Progenitor cell of endocrine pancreas (in vitro differentiated cells): Measurements from ENCODE around the gene SERPINB5. TPM values are rescaled to one million over a fixed set of nuclear protein-coding genes. Genes with fewer than 3 reads are reported as not detected.
A peak's percentile ranks its signal among the peaks of the same experiment; 100 is the strongest.

Experiments used
- DNase-seq: peaks from one replicate; pipeline ENCODE4 v3.0.0; 2021; ENCODE audit warnings: low spot score; ENCODE audit not compliant: unreplicated experiment
- H3K27ac Mint-ChIP-seq: 2 replicates; pipeline ENCODE4 v1.8.0; 2021; ENCODE audit warnings: mild to moderate bottlenecking, moderate library complexity, mixed read lengths
- H3K27me3 Mint-ChIP-seq: 2 replicates; pipeline ENCODE4 v1.8.0; 2021; ENCODE audit warnings: mixed read lengths
- H3K36me3 Mint-ChIP-seq: 2 replicates; pipeline ENCODE4 v1.8.0; 2022; ENCODE audit warnings: mixed read lengths; ENCODE audit not compliant: insufficient read depth
- H3K4me1 Mint-ChIP-seq: 2 replicates; pipeline ENCODE4 v1.8.0; 2021; ENCODE audit warnings: low read depth, mixed read lengths
- H3K4me3 Mint-ChIP-seq: 2 replicates; pipeline ENCODE4 v1.8.0; 2021; ENCODE audit warnings: low read depth, mild to moderate bottlenecking, moderate library complexity, mixed read lengths
- H3K9me3 Mint-ChIP-seq: 2 replicates; pipeline ENCODE4 v1.8.0; 2021; ENCODE audit warnings: low read depth, mixed read lengths
- CTCF ChIP-seq: fragments of 200-600 bp; sonication (generic); IDR thresholded peaks from one replicate; pipeline ENCODE4 v1.5.0; 2021; ENCODE audit warnings: antibody characterized with exemption, mild to moderate bottlenecking; ENCODE audit not compliant: unreplicated experiment
- total RNA-seq: library from RNA; stranded (reverse); gene quantifications from 2 replicates; pipeline ENCODE4 v1.2.1, GENCODE V29; 2021

SERPINB5 gene
- total RNA-seq, 1 donor from 2014 or later, result 0.22 TPM

GRCh38 chr18:63477200-63477599, 442 bp downstream of the SERPINB5 start:
- Mint-ChIP-seq H3K27me3 (peaks cover 6% of the 10 kb centered on the region), H3K4me1 (peaks cover 1% of the 10 kb centered on the region), H3K4me3 (no peak overlapping the region), H3K36me3 (no peaks in the 10 kb centered on the region), H3K27ac (peak overlapping the region; percentile 39), H3K9me3 (no peaks in the 10 kb centered on the region)
- no peak for TF ChIP-seq CTCF
- DNase-seq, result no peak

DNA sequence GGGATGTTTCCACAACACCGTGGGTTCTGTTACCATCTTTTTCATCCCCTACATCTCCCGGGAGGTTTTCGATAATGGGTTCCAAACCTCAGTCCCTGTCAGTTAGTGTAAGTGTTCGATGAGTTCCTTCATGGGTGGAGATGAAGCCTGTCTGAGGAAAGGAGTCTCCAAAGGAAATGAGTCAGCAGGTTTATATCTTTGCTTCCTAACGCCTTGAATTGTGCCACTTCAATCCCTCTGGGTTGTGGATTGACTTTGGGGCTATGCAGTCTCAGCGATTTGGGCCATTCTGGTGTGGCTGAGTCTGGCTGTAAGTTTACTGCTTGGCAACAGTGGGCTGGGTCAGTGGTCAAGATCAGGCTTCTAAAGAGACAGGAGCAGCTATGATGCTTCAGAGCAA, 1.2 kb downstream of the SERPINB5 start:
- no peak overlapping the region for H3K27ac Mint-ChIP-seq

GRCh38 chr18:63479826-63480225, 3.1 kb downstream of the SERPINB5 start:
- no peaks in the 10 kb centered on the region for H3K36me3 Mint-ChIP-seq
- TF ChIP-seq CTCF, result no peak
- H3K27ac Mint-ChIP-seq, result no peak overlapping the region
- no peak overlapping the region for H3K4me3 Mint-ChIP-seq
- DNase-seq, result no peak
- peaks cover 6% of the 10 kb centered on the region for H3K27me3 Mint-ChIP-seq
- no peaks in the 10 kb centered on the region for H3K9me3 Mint-ChIP-seq
- no peaks in the 10 kb centered on the region for H3K4me1 Mint-ChIP-seq

More for the DNA sequence above, 1.2 kb downstream of the SERPINB5 start:
- no peaks in the 10 kb centered on the region for H3K36me3 Mint-ChIP-seq
- no peak for TF ChIP-seq CTCF
- H3K9me3 Mint-ChIP-seq, result no peaks in the 10 kb centered on the region
- DNase-seq, result no peak
- H3K27me3 Mint-ChIP-seq, result peaks cover 6% of the 10 kb centered on the region
- H3K4me1 Mint-ChIP-seq, result no peaks in the 10 kb centered on the region
- no peak overlapping the region for H3K4me3 Mint-ChIP-seq

GRCh38 chr18:63480476-63480875, 3.7 kb downstream of the SERPINB5 start:
- Mint-ChIP-seq H3K36me3 (no peaks in the 10 kb centered on the region), H3K27ac (no peak overlapping the region), H3K4me3 (no peak overlapping the region), H3K27me3 (peaks cover 6% of the 10 kb centered on the region), H3K4me1 (no peaks in the 10 kb centered on the region), H3K9me3 (no peaks in the 10 kb centered on the region)
- TF ChIP-seq CTCF, result no peak
- DNase-seq, result no peak

GRCh38 chr18:63480915-63481314, 4.2 kb downstream of the SERPINB5 start:
- Mint-ChIP-seq H3K9me3 (no peaks in the 10 kb centered on the region), H3K27me3 (peaks cover 6% of the 10 kb centered on the region), H3K27ac (no peak overlapping the region), H3K4me3 (no peak overlapping the region), H3K36me3 (no peaks in the 10 kb centered on the region), H3K4me1 (no peaks in the 10 kb centered on the region)
- TF ChIP-seq CTCF, result no peak
- no peak for DNase-seq
